Measurements from ENCODE around the gene ASMT.

The ASMT gene

GRCh38 chrX:1686642-1687041, 71.8 kb downstream of the ASMT start:
- H3K4me1 Mint-ChIP-seq (ENCODE audit: low read depth), result peaks cover 8% of the 10 kb centered on the region
- no peak overlapping the region for H3K27ac Mint-ChIP-seq
- no peak for DNase-seq
- H3K36me3 Mint-ChIP-seq (ENCODE audit: low read depth), result peaks cover 5% of the 10 kb centered on the region
- H3K27me3 Mint-ChIP-seq, result no peaks in the 10 kb centered on the region
- no peak overlapping the region for H3K4me3 Mint-ChIP-seq
- no peaks in the 10 kb centered on the region for H3K9me3 Mint-ChIP-seq

Data from activated T-cell treated with anti-CD3 and anti-CD28 coated beads, Interleukin-2, amount 50 U/mL, for 24 hours (primary cell).